Gastrocnemius medialis (tissue), 4 donors: ENCODE measurements around the gene CAMK2D.

Experiments used
- CTCF ChIP-seq, 5 experiments: fragments of 450-650 bp in 3 of 5; fragments of 200-600 bp in 2 of 5; sonication (generic) in 2 of 5; IDR thresholded peaks in 4 of 5; conservative IDR thresholded peaks in 1 of 5; 1 replicate in 4 of 5; 2 replicates in 1 of 5; pipeline ENCODE4 v1.5.1; 2016 to 2019; ENCODE audit warnings: antibody characterized with exemption in 5 of 5, mild to moderate bottlenecking in 3 of 5, moderate library complexity in 3 of 5
- POLR2A ChIP-seq, 2 donors: fragments of 450-650 bp; IDR thresholded peaks; one replicate each; pipeline ENCODE4 v1.6.1; 2017; ENCODE audit warnings: antibody characterized with exemption in 2 of 2, mild to moderate bottlenecking in 2 of 2, moderate library complexity in 2 of 2

GRCh38 chr4:113662581-113662980 is 99.0 kb downstream of the CAMK2D start:
- no peak for TF ChIP-seq CTCF (IDR thresholded peaks at IDR 0.05 in 4 of 5, conservative IDR thresholded peaks at IDR 0.05 in 1 of 5)
- TF ChIP-seq POLR2A (IDR thresholded peaks at IDR 0.05) = no peak
